ENCODE results near the gene UBA7. TPM values are rescaled to one million over a fixed set of nuclear protein-coding genes. Genes with fewer than 3 reads are reported as not detected.

The UBA7 gene
- total RNA-seq, 1 donor from 2014 or later = 56.1 TPM

GRCh38 chr3:49802719-49803464, 10.9 kb downstream of the UBA7 start, which contains the start of gene INKA1:
INKA1 (plus strand) TSS chr3:49803261; CDS start chr3:49803393, 132 bp downstream.
- H3K4me1 ChIP-seq = peaks cover 22 to 40% of the 10 kb centered on the region in 2 donors
- no peaks in the 10 kb centered on the region for H3K9me3 ChIP-seq
- peak within 1 kb of the TSS; percentile 84 to 86 for H3K4me3 ChIP-seq
- H3K27me3 ChIP-seq = no peaks in the 10 kb centered on the region
- TF ChIP-seq CTCF (IDR thresholded peaks at IDR 0.05) = peak; percentile 88 to 96 (median 89)
- peak; percentile 49 to 93 for DNase-seq (ENCODE audit: low spot score in 2 of 2)
- H3K36me3 ChIP-seq = no peaks in the 10 kb centered on the region
- H3K27ac ChIP-seq = peak within 1 kb of the TSS; percentile 98
- intact Hi-C loops (cut with DNase I) = loop anchor here (1.0 to 5.0 kb wide), 5 partner anchors 17 to 284 kb away; partner anchors contain the start of genes IP6K1, RBM5 and TRAIP

DNA sequence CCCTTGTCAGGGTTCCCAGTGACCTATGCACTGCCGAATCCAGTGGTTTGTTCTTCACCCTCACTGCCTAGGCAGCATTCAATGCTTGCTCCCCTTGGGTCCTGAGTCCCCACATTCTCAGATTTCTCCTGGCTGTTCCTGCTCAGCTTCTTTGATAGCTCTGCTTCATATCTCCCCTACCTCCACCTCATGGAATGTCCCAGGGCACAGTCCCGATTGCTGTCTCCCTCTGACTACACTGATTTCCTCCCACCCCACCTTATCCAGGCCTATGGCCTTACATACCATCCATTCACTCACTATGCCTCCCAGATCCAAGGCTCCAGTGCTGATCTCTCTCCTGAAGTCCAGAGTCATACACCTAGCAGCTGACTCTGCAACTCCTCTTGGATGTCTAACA, 12.6 kb downstream of the UBA7 start:
- TF ChIP-seq CTCF (IDR thresholded peaks at IDR 0.05) = no peak
- no peaks in the 10 kb centered on the region for H3K36me3 ChIP-seq
- intact Hi-C loops (cut with DNase I) = loop anchor here (5.0 kb wide), 1 partner anchor 286 kb away; the partner anchor contains the start of gene RBM5

DNA sequence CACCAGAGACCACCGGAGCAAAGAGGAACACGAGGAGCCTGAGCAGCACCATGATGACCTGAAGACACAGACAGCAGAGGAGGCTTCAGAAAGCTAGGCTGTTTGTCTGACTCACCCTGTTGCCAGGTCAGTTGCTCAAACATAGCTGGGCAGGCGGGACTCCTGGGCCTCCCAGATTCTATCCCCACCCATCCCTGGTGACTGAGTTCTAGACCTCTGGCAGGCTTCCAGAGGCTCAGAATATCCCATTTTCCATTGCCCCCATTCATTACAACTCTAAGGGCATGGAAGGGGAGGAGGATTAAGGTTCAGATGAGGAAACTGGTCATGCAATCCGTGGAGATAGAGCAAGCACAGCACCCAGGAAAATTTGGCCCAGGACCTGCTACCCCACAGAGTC, 14.0 kb downstream of the UBA7 start, which contains the start of gene CDHR4:
Gene CDHR4, minus strand, starts transcription at position 113 of the 400 bp plus-strand sequence. Its CDS starts 61 bp downstream, at position 52.
- no peaks in the 10 kb centered on the region for H3K27me3 ChIP-seq
- H3K4me1 ChIP-seq = peaks cover 8 to 14% of the 10 kb centered on the region in 2 donors
- peak within 1 kb of the TSS in 1 of 2 donors; percentile 48 for H3K27ac ChIP-seq
- intact Hi-C loops (cut with DNase I) = loop anchor here (5.0 kb wide), 1 partner anchor 288 kb away; the partner anchor contains the start of gene RBM5
- no peaks in the 10 kb centered on the region for H3K9me3 ChIP-seq
- no peaks in the 10 kb centered on the region for H3K36me3 ChIP-seq
- DNase-seq (ENCODE audit: low spot score in 2 of 2) = peak in 1 of 2 donors; percentile 86
- no peak for TF ChIP-seq CTCF (IDR thresholded peaks at IDR 0.05)
- H3K4me3 ChIP-seq = no peak within 1 kb of the TSS

More for the DNA sequence above, 12.6 kb downstream of the UBA7 start:
- H3K9me3 ChIP-seq = no peaks in the 10 kb centered on the region
- H3K4me1 ChIP-seq = peaks cover 21 to 28% of the 10 kb centered on the region in 2 donors
- no peak overlapping the region for H3K27ac ChIP-seq
- H3K27me3 ChIP-seq = no peaks in the 10 kb centered on the region
- no peak for DNase-seq (ENCODE audit: low spot score in 2 of 2)
- no peak overlapping the region for H3K4me3 ChIP-seq

DNA sequence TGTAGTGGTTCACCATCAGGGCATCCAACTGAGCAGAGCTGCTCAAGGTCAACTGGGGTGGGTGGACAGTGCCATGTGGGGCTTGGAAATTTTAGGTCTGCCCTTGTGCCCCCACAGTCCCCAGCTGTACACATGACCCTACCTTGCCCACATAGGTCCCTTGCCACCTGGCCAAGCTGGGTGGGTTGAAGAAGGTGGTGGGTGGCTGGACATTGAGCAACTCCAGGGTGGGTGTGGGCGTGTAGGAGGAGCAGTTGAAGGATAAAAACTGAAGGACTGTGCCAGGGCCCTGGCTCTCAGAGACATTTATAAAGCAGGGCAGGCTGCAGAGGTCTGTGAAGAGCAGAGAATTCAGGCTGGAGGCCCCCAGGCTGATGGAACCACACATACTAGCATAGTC, 14.6 kb downstream of the UBA7 start:
- no peak for DNase-seq (ENCODE audit: low spot score in 2 of 2)
- H3K27ac ChIP-seq = peak overlapping the region in 1 of 2 donors; percentile 48
- no peak for TF ChIP-seq CTCF (IDR thresholded peaks at IDR 0.05)
- peaks cover 2 to 8% of the 10 kb centered on the region in 2 donors for H3K4me1 ChIP-seq
- H3K9me3 ChIP-seq = no peaks in the 10 kb centered on the region
- no peak overlapping the region for H3K4me3 ChIP-seq
- H3K36me3 ChIP-seq = no peaks in the 10 kb centered on the region
- intact Hi-C loops (cut with DNase I) = no loop called here
- no peaks in the 10 kb centered on the region for H3K27me3 ChIP-seq

GRCh38 chr3:49794926-49795905, 18.5 kb downstream of the UBA7 start:
- no peak for TF ChIP-seq CTCF (IDR thresholded peaks at IDR 0.05)
- intact Hi-C loops (cut with DNase I) = no loop called here
- no peaks in the 10 kb centered on the region for H3K36me3 ChIP-seq
- H3K9me3 ChIP-seq = no peaks in the 10 kb centered on the region
- DNase-seq (ENCODE audit: low spot score in 2 of 2) = no peak
- no peaks in the 10 kb centered on the region for H3K27me3 ChIP-seq
- H3K4me1 ChIP-seq = peaks cover 0 to 2% of the 10 kb centered on the region in 2 donors
- H3K27ac ChIP-seq = no peak overlapping the region
- no peak overlapping the region for H3K4me3 ChIP-seq

Measured in ascending aorta (tissue), 2 donors.